ENCODE results near the gene FURIN.
A peak's percentile ranks its signal among the peaks of the same experiment; 100 is the strongest.
"Not testable (repeated sequence)": the region's sequence is repeated elsewhere in the genome, so short reads cannot be mapped to it uniquely, and the experiment has no call there.

Gene FURIN

DNA sequence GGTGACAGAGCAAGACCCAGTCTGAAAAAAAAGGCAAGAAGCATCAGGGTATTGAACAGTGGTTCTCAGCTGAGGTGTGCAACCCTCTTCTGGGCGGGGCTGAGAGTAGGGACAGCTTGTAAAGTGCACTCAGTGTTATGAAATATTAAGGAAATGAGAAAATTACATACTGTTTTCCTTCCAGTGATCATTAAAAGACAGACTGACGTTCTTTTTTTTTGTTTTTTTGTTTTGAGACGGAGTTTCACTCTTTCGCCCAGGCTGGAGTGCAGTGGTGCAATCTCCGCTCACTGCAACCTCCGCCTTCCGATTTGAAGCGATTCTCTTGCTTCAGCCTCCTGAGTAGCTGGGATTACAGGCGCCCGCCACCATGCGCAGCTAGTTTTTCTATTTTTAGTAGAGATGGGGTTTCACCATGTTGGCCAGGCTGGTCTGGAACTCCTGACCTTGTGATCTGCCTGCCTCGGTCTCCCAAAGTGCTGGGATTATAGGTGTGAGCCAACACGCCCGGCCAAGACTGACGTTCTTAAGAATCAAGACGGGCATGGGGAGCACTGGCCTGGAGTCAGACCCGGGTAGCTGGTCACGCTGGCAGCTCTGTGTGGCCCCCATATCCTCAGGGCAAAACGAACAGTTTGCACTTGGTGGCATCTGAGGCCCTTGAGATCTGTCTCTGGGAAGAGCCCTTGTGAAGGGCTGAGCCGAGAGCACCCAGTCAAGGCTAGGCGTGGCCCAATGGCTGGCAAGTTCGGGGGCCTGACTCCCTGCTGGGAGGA is 46.1 kb downstream of the FURIN start:
- DNase-seq, result no peak

DNA sequence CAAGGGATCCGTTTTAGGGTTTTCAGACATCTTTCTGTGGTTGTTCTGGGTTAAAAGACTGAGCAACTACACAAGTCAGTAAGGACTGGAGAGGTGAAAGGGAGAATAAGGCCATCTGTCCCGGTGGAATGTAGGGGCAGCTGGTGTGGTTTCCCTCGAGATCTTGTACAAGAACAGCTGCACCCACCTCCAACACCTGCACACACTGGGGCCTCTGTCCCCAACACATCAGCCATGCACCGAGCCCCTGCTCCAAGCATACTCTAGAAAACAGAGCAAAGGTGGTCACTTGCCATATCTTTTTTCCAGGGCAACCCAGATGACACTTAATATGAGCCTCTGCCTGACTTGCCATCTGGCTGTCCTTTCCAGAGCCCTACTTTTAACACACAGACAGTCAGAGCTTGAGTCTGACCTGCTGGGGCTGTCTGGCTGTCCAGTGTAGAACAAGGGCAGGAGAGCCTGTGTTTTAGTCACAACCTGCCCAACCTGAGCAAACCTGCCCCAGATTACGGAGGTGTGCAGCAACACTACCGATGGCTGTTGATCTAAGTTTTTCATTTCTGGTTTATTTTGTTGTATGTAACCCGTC is 46.9 kb downstream of the FURIN start:
- DNase-seq, result no peak

DNA sequence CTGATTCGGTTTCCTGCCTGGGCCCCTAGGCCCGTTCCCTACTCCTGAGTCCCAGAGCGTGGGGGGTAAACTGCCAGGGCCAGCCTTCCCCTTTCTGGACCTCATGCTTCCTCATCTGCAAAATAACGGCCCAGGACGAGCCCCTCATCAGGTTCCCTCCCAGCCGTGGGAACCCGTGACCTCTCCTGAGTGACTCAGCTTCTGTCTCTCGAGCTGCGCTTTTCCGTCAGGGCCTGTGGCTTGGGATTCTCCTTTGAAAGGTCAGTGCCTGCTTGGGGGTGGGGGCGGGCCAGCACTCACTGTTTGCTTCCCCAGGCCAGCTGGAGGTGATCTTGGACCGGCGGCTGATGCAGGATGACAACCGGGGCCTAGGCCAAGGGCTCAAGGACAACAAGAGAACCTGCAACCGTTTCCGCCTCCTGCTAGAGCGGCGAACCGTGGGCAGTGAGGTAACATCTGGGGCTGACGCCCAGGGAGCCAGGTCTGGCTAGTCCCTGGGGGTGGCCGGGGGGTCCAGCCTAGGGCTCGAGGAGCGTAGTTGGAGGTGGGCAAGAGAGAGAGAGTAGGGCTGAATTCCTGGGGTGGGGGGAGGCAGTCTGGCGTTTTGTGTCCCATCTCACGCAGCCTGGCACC is 47.5 kb downstream of the FURIN start:
- DNase-seq, result peak in 6 of 56 donors; percentile 4 to 52 (median 20)

DNA sequence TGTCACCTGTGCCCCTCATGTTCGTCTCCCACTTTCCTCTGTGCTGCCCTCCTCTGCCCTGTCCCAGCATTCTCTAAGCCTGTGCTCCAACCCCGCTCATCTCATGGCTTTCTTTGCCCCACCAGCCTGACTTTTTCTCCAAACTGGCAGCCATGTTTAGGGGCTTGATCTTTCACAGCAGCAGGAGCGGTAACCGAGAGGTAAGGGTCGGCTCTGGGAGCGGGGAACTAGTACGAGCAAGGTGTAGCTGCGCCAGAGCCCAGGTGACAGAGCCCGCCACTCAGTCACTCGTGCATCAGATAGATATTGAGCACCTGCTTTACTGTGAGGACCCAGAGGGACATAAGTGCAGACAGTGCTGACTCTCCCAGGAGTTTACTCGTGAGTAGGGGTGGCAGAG is 48.1 kb downstream of the FURIN start:
- DNase-seq, result no peak

DNA sequence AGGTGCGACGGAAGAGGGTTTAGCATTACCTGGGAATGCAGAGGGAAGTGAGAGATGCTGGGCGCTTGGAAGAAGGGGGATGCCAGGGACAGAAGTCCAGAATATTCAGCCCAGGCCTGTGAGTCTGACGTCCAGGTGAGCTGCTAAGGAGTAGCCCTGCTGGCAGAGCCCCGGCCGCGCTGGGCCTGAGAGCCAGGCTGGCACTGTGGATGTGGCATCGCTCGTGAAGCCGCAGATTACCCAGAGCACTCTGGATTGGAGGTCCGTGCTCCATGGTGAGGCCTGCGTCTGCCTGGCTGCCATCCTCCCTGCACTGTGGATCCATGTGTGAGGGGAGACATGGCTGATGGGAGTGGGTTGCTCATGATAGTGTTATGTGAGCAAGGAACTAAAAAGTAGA is 49.2 kb downstream of the FURIN start:
- DNase-seq, result no peak

DNA sequence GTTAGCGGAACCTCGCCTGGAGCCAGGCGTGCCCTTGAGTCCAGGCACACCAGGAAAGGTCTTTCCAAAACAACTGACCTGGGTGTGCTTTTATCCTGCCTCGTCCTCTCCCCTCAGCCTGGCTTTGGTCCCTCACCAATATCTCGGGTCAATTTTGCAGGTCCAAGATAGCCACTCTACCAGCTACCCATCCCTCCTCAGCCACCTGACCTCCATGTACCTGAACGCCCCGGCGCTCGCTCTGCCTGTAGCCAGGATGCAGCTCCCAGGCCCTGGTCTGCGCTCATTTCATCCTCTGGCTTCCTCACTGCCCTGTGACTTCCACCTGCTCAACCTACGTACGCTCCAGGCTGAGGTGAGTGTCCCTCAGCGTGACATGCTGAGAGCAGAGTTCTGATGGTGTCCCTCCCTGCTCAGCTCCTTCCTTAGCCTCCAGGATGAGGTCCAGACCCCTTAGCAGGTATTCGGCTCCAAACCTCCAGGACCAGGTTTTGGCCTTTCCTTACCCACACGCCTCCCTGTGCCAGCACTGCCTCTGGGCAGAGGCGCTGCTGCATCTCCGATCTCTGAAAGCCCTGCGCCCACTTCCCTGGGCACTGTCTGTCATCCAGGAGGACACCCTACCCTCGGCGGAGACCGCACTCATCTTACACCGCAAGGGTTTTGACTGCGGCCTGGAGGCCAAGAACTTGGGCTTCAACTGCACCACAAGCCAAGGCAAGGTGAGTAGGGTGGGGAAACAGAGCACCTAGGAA is 49.8 kb downstream of the FURIN start:
- DNase-seq, result no peak

DNA sequence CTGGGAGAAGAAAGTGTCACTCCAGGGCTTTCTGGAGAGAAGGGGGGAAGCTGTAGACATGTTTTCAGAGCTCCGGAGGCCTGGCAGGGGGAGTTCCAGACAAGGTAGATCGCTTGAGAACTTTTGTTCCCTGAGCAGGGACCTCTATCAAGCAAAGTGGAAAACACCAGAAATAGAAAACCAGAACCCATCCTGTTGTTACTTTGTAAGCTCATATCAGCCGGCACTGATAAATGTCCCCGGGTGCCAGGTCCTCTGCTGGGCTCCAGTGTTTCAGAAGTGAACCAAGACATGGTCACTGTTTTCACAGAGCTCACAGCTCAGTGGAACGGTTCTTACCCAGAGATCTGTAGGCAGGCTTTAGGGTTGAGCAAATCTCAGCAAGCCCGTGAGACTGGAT is 50.4 kb downstream of the FURIN start:
- DNase-seq, result no peak

DNA sequence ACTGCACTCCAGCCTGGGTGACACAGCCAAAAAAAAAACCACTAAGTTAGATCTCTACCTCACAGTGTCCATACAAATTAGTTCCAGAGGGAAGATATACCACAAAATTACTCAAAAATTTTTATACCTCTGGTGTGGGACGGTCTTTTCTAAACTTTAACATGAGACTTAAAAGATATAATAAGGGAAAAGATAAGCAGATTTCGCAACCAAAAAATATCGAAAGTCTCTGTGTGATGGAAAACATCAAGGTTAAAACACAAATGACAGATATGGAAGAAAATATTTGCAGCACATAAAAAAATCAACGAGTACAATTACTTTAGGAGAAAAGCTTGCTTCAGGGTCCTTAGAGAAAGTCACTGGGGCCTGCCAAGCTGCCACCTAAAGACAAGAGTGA is 53.5 kb downstream of the FURIN start:
- no peak for DNase-seq

DNA sequence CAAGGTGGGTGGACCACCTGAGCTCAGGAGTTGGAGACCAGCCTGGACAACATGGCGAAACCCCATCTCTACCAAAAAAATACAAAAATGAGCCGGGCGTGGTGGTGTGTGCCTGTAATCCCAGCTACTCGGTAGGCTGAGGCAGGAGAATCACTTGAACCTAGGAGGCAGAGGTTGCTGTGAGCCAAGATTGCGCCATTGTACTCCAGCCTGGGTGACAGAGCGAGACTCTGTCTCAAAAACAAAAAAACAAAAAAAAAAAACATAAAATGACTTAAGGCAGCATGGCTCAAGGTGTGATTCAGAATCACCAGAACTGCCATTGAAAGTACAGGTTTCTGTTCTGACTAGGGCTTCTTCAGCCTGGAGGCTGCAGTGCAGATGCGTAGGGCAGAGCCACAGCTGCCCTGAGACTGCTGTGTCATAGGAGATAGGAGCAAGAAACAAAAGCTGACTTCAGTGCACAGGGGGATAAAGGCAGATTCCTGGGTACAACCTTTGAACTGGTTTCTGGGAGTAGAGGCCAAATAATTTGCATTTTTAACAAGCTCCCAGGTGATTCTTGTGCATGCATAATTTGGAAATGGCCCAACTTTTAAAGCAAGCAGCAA is 54.4 kb downstream of the FURIN start:
- DNase-seq, result not testable (repeated sequence)

DNA sequence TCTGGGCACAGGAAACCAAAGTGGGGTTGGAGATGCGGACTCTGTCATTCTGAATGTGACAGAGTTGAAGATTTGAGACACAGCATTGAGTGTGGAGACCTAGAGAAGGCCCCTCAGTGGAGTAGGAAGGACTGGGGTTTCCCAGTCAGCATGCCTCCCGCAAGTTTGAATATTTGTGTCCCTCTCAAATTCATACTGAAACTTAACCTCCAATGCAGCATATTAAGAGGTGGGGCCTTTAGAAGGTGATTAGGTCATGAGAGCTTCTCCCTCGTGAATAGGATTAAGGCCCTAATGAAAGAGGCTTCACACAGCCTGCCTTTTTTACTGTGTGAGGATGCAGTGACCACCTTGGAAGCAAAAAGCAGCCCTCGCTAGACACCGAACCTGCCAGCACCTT is 56.0 kb downstream of the FURIN start:
- DNase-seq, result no peak

DNA sequence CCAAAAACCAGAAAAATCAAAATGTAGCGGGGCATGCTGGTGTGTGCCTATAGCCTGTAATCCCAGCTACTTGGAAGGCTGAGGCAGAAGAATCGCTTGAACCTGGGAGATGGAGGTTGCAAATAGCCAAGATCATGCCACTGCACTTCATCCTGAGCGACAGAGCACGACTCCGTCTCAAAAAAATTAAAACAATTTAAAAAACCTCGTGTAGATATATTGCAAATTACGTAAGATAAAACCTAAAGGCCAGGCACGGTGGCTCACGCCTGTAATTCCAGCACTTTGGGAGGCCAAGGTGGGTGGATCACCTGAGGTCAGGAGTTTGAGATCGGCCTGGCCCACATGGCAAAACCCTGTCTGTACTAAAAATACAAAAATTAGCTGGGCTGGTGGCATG is 58.4 kb downstream of the FURIN start:
- not testable (repeated sequence) for DNase-seq

DNA sequence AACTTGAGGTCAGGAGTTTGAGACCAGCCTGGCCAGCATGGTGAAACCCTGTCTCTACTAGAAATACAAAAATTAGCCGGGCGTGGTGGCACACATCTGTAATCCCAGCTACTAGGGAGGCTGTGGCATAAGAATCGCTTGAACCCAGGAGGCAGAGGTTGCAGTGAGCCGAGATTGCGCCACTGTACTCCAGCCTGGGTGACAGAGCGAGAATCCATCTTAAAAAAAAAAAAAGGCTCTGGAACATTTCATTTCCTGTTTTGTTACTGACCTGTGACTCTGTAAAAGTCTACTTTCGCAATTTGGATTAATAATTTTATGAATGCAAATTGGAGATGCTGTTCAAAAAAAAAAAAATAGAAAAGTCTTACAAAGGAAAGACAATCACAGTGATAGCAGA is 59.7 kb downstream of the FURIN start:
- DNase-seq, result not testable (repeated sequence)

DNA sequence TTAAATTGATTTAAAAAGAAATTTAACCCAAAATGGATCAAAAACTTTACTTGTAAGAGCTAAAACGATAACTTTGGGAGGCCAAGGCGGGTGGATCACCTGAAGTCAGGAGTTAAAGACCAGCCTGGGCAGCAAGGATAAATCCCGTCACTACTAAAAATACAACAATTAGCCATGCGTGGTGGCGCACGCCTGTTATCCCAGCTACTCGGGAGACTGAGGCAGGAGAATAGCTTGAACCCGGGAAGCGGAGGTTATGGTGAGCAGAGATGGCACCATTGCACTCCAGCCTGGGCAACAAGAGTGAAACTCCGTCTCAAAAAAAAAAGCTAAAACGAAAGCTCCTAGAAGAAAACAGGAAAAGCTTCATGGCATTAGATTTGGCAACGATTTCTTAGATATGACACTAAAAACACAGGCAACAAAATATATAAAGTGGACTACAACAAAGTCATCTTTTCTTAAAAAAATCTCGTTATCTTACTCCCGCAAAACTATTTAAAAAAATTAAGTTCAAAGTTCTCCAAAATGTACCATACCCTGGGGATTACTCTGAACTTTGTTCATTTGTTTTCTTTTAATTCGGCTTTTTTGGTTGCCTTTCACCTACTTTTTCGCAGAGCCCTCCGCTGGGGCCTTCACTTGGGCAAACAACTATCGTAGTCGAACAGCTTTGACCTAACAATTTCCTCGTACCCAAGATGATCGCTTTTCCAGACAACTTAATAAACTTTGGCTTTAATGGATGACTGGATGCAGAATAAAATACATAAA is 61.0 kb downstream of the FURIN start:
- DNase-seq, result no peak

DNA sequence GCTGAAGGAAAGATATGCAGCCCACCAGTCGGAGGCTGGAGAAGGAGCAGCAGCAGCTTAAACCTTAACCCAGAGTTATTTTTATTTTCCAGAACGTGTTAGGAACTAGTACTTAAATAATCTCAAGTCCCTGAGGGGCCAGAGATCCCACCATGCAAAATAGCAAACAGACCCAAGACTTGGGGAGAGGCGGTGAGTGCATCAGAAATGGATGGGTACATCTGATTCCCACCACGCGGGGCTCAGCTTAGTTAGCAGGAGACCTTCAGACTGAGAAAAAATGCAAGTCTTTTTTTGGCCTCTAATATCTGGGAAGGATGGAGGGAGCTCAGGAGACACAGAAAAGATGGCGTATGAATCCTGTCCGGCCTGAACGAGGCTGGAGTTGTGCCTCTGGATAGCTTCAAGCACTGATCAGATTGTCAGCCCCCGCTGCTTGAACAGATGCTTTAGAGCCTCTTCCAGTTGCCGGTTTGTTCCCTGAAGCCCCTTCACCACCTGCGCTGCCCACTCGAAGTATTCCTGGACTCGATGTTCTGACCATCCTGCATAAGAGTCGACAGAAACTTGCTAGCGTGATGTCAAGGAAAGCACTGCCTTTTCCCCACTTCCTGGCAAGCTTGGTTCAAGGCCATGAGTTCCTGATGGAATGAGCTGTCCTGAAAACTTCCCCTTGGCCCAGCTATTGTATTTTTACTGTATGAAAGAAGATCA is 62.6 kb downstream of the FURIN start:
- no peak for DNase-seq

DNA sequence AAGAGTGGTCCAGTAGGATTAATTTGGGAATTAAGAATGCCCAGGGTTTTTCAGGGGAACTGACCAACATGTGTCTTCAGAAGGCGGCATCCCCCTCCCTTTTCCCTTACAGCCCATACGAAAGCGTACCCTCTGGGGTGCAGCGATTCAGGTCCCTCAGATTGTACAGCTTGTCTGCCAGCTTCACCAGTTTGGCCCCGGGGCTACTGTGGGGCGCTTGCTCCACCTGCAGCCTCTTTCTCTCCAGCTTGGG is 63.1 kb downstream of the FURIN start:
- DNase-seq, result no peak

DNA sequence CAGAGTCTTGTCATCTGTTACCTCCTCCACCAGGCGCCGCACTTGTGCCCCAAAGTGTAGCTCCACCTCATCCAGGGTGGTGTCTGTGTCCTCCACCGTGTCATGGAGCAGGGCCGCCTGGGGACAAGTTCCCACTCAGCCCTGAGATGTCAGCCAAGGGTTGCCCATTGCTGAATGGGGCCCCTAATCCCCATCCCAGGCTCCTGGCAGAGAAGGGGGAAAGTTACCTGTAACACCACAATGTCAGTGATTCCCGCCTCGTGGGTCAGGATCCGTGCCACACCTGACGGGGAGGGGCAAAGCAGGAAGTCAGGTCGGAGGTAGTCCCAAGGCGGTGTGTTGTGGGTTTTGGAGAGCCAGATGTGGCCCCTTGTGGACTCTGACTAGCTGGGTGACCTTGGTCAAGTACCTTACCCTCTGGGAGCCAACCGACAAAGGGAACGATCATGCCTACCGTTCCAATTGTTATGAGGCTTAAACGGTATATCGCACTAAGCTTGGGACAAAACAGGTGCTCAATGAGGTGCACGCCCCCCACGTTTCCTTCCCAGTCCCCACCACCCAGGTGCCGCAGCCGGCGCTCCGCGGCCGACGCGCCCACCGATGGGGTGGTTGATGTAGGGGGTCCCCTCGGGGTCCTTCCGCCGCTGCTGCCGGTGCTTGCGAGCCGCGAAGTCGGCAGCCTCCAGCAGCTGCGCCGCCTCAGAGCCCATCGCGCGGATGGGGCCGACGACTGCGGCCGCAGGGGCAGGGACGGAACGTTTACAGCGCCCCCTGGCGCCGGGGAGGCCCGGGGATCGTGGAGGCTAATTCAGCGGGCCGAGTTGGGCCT is 63.7 kb downstream of the FURIN start, which contains the start of gene HDDC3:
Gene HDDC3, minus strand, starts transcription at position 722 of the 832 bp plus-strand sequence. Its CDS starts 9 bp downstream, at position 713.
- peak in 54 of 56 donors; percentile 32 to 93 (median 72) for DNase-seq

DNA sequence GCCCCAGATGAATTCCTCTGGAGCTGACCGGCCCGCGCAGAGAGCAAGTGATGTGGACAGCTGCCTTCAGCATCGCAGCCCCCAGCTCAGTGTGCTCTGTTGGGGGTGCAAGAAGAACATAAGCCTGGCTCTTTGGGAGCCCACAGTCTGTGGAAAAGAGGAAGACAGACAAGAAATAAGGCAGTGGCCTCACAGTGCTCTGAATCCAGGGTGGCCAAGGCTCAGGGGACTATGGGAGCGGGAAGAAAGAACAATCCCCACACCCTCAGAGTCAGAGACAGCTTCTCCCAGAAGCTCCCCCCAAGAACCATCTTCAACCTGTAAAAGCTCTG is 64.2 kb downstream of the FURIN start:
- no peak for DNase-seq

Data from nucleus accumbens (tissue), 56 donors.